Fibroblast of skin of left quadriceps (primary cell): Measurements from ENCODE around the gene IRAK4.

Experiments used
- DNase-seq, 2 experiments: peaks; one replicate each; pipeline ENCODE4 v3.0.0-alpha.2; 2013; ENCODE audit warnings: low read depth in 2 of 2

The IRAK4 gene

GRCh38 chr12:43766291-43766690, 7.5 kb downstream of the IRAK4 start:
- no peak for DNase-seq

- DNase-seq: no peak
Observed at GRCh38 chr12:43776498-43776897, 17.7 kb downstream of the IRAK4 start.

GRCh38 chr12:43786899-43787693, 28.3 kb downstream of the IRAK4 start:
- DNase-seq: no peak

- DNase-seq: no peak
Observed at GRCh38 chr12:43789941-43790340, 31.2 kb downstream of the IRAK4 start.

- DNase-seq: no peak
Observed at GRCh38 chr12:43795716-43796280, 37.0 kb downstream of the IRAK4 start.

- DNase-seq: no peak
Observed at GRCh38 chr12:43797561-43798217, 38.9 kb downstream of the IRAK4 start.

- no peak for DNase-seq
Observed at GRCh38 chr12:43805149-43805859, 46.6 kb downstream of the IRAK4 start.

GRCh38 chr12:43805860-43806736, 47.3 kb downstream of the IRAK4 start, which contains the start of gene TWF1:
Gene TWF1, minus strand, starts transcription at chr12:43806317. Its CDS starts 72 bp downstream, at chr12:43806245.
- DNase-seq: peak; percentile 53 to 62

GRCh38 chr12:43806737-43807072, 48.0 kb downstream of the IRAK4 start:
- no peak for DNase-seq

- DNase-seq: no peak
Observed at GRCh38 chr12:43807386-43807785, 48.6 kb downstream of the IRAK4 start.

- DNase-seq: no peak
Observed at GRCh38 chr12:43812057-43812456, 53.3 kb downstream of the IRAK4 start.

- DNase-seq: no peak
Observed at GRCh38 chr12:43812926-43813325, 54.2 kb downstream of the IRAK4 start.

GRCh38 chr12:43815416-43815815, 56.7 kb downstream of the IRAK4 start:
- DNase-seq: no peak

GRCh38 chr12:43816168-43816567, 57.4 kb downstream of the IRAK4 start:
- no peak for DNase-seq

- no peak for DNase-seq
Observed at GRCh38 chr12:43824207-43824775, 65.5 kb downstream of the IRAK4 start.

GRCh38 chr12:43826681-43827080, 67.9 kb downstream of the IRAK4 start:
- no peak for DNase-seq

GRCh38 chr12:43827093-43827492, 68.3 kb downstream of the IRAK4 start:
- DNase-seq: no peak

GRCh38 chr12:43832463-43833168, 73.9 kb downstream of the IRAK4 start:
- DNase-seq: no peak

- DNase-seq: no peak
Observed at GRCh38 chr12:43835264-43835655, 76.5 kb downstream of the IRAK4 start.
